ENCODE measurements around the gene SNCG. TPM values are rescaled to one million over a fixed set of nuclear protein-coding genes. Genes with fewer than 3 reads are reported as not detected.

Gene SNCG
- total RNA-seq, 2 donors from 2014 or later: 0.60 to 2.7 TPM

- WGBS, 2 experiments (ENCODE audit: insufficient coverage in 1 of 2, insufficient read length in 1 of 2): 95 to 97% methylated on average over 26 to 30 of the region's 30 CpGs
- H3K9ac ChIP-seq (ENCODE audit: extremely low read depth, low read length, poor library complexity, severe bottlenecking): no peak overlapping the region
- no peaks in the 10 kb centered on the region for H3K36me3 ChIP-seq (ENCODE audit: control insufficient read depth, insufficient read depth, low read length)
- TF ChIP-seq, protein P1, sequence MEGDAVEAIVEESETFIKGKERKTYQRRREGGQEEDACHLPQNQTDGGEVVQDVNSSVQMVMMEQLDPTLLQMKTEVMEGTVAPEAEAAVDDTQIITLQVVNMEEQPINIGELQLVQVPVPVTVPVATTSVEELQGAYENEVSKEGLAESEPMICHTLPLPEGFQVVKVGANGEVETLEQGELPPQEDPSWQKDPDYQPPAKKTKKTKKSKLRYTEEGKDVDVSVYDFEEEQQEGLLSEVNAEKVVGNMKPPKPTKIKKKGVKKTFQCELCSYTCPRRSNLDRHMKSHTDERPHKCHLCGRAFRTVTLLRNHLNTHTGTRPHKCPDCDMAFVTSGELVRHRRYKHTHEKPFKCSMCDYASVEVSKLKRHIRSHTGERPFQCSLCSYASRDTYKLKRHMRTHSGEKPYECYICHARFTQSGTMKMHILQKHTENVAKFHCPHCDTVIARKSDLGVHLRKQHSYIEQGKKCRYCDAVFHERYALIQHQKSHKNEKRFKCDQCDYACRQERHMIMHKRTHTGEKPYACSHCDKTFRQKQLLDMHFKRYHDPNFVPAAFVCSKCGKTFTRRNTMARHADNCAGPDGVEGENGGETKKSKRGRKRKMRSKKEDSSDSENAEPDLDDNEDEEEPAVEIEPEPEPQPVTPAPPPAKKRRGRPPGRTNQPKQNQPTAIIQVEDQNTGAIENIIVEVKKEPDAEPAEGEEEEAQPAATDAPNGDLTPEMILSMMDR (conservative IDR thresholded peaks at IDR 0.05): no peak
- DNase-seq: no peak
- Mint-ChIP-seq H3K36me3 (ENCODE audit: low read depth) (peaks cover 3% of the 10 kb centered on the region), H3K27ac (no peak overlapping the region), H3K9me3 (no peaks in the 10 kb centered on the region), H3K27me3 (ENCODE audit: insufficient read depth) (peaks cover 41% of the 10 kb centered on the region), H3K4me3 (no peak overlapping the region), H3K4me1 (peaks cover 5% of the 10 kb centered on the region)
- H3K9me3 ChIP-seq (ENCODE audit: control insufficient read depth, low read length): no peaks in the 10 kb centered on the region
- no peak overlapping the region for H3K27ac ChIP-seq (ENCODE audit: low read depth, low read length)
- no peaks in the 10 kb centered on the region for H3K27me3 ChIP-seq (ENCODE audit: control insufficient read depth, insufficient read depth, low read length, poor library complexity, severe bottlenecking)
- no peak overlapping the region for H3K4me3 ChIP-seq (ENCODE audit: low read length)
- H3K4me1 ChIP-seq (ENCODE audit: control insufficient read depth, insufficient read depth, low read length): no peaks in the 10 kb centered on the region
Observed at GRCh38 chr10:86943316-86944030, 14.9 kb upstream of the SNCG start.

- H3K27me3 ChIP-seq (ENCODE audit: control insufficient read depth, insufficient read depth, low read length, poor library complexity, severe bottlenecking): no peaks in the 10 kb centered on the region
- H3K4me1 ChIP-seq (ENCODE audit: control insufficient read depth, insufficient read depth, low read length): no peaks in the 10 kb centered on the region
- 91 to 92% methylated on average over 2 to 4 of the region's 4 CpGs for WGBS, 2 experiments (ENCODE audit: insufficient coverage in 1 of 2, insufficient read length in 1 of 2)
- TF ChIP-seq, protein P1 (conservative IDR thresholded peaks at IDR 0.05): no peak
- no peak overlapping the region for H3K9ac ChIP-seq (ENCODE audit: extremely low read depth, low read length, poor library complexity, severe bottlenecking)
- Mint-ChIP-seq H3K4me3 (no peak overlapping the region), H3K9me3 (no peaks in the 10 kb centered on the region), H3K4me1 (peaks cover 5% of the 10 kb centered on the region), H3K27me3 (ENCODE audit: insufficient read depth) (peaks cover 42% of the 10 kb centered on the region), H3K27ac (no peak overlapping the region), H3K36me3 (ENCODE audit: low read depth) (peaks cover 3% of the 10 kb centered on the region)
- H3K27ac ChIP-seq (ENCODE audit: low read depth, low read length): no peak overlapping the region
- H3K4me3 ChIP-seq (ENCODE audit: low read length): no peak overlapping the region
- H3K36me3 ChIP-seq (ENCODE audit: control insufficient read depth, insufficient read depth, low read length): no peaks in the 10 kb centered on the region
- DNase-seq: no peak
- H3K9me3 ChIP-seq (ENCODE audit: control insufficient read depth, low read length): no peaks in the 10 kb centered on the region
Observed at GRCh38 chr10:86944031-86944419, 14.4 kb upstream of the SNCG start.

DNA sequence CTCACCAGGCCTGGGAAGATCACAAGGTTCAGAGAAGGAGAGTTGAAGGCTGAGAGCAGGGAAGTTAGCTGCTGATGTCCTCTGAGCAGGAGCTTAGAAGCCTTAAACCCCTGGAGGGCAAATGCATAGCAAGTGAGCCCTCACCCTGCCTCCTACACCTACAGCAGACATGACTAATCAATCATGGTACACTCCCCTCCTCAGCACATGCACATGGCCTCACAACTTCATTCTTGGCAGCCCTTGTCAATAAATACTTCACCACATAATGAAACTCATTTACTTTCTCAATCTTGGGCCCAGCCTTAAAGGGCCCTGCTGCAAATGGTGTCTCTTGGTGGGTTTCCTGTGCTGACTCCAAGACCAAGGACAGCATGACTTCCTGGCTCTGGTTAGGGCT lies 13.9 kb upstream of the SNCG start:
- H3K4me3 ChIP-seq (ENCODE audit: low read length): no peak overlapping the region
- Mint-ChIP-seq H3K4me3 (no peak overlapping the region), H3K9me3 (no peaks in the 10 kb centered on the region), H3K27me3 (ENCODE audit: insufficient read depth) (peaks cover 42% of the 10 kb centered on the region), H3K4me1 (peaks cover 5% of the 10 kb centered on the region), H3K27ac (no peak overlapping the region), H3K36me3 (ENCODE audit: low read depth) (peaks cover 3% of the 10 kb centered on the region)
- no peak overlapping the region for H3K27ac ChIP-seq (ENCODE audit: low read depth, low read length)
- TF ChIP-seq, protein P1 (conservative IDR thresholded peaks at IDR 0.05): no peak
- no peaks in the 10 kb centered on the region for H3K27me3 ChIP-seq (ENCODE audit: control insufficient read depth, insufficient read depth, low read length, poor library complexity, severe bottlenecking)
- H3K4me1 ChIP-seq (ENCODE audit: control insufficient read depth, insufficient read depth, low read length): no peaks in the 10 kb centered on the region
- no peak for DNase-seq
- no peak overlapping the region for H3K9ac ChIP-seq (ENCODE audit: extremely low read depth, low read length, poor library complexity, severe bottlenecking)
- no peaks in the 10 kb centered on the region for H3K9me3 ChIP-seq (ENCODE audit: control insufficient read depth, low read length)
- no peaks in the 10 kb centered on the region for H3K36me3 ChIP-seq (ENCODE audit: control insufficient read depth, insufficient read depth, low read length)

All from endodermal cell (in vitro differentiated cells).